OCI-LY7 (cell line): ENCODE results near the gene CA5A.
"Not testable (repeated sequence)": the region's sequence is repeated elsewhere in the genome, so short reads cannot be mapped to it uniquely, and the experiment has no call there.

Experiments
- EZH2phosphoT487 ChIP-seq: fragments of 200-600 bp; sonication (generic); IDR thresholded peaks from 2 replicates; pipeline ENCODE4 v1.6.1; 2018; ENCODE audit warnings: low read depth, borderline replicate concordance, mild to moderate bottlenecking, mixed run types, antibody characterized with exemption, low read length, moderate library complexity, mixed read lengths
- TF ChIP-seq, protein P1 (sequence below): fragments of 200-600 bp; sonication (generic); conservative IDR thresholded peaks from 2 replicates; pipeline ENCODE4 v1.5.1; 2014; ENCODE audit warnings: mild to moderate bottlenecking, antibody characterized with exemption, low read length, moderate library complexity, mixed read lengths

DNA sequence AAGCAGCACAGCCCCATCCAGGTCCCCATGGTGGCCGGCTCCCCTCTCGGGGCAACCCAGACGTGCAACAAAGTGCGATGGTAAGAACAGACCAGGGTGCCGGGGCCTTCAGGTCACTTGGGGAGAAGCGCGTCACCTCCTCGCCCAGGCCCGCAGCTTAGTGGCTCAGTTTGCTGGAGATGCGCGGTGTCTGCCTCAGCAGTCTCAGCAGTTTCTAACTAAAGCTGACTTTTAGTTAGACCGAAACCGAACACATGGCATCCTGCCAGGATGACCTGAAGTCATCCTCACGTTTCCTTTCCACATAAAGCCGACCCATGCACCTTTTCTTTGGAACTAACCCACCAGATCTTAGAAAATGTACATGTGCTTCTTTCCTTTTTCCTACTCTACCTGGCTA is 47.9 kb upstream of the CA5A start:
- TF ChIP-seq, protein P1, sequence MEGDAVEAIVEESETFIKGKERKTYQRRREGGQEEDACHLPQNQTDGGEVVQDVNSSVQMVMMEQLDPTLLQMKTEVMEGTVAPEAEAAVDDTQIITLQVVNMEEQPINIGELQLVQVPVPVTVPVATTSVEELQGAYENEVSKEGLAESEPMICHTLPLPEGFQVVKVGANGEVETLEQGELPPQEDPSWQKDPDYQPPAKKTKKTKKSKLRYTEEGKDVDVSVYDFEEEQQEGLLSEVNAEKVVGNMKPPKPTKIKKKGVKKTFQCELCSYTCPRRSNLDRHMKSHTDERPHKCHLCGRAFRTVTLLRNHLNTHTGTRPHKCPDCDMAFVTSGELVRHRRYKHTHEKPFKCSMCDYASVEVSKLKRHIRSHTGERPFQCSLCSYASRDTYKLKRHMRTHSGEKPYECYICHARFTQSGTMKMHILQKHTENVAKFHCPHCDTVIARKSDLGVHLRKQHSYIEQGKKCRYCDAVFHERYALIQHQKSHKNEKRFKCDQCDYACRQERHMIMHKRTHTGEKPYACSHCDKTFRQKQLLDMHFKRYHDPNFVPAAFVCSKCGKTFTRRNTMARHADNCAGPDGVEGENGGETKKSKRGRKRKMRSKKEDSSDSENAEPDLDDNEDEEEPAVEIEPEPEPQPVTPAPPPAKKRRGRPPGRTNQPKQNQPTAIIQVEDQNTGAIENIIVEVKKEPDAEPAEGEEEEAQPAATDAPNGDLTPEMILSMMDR: not testable (repeated sequence)
- TF ChIP-seq EZH2phosphoT487: not testable (repeated sequence)
